Measurements from ENCODE around the gene DHRS1. TPM values are rescaled to one million over a fixed set of nuclear protein-coding genes. Genes with fewer than 3 reads are reported as not detected.

Gene DHRS1
- total RNA-seq, 1 donor from 2014 or later: 28.7 TPM

DNA sequence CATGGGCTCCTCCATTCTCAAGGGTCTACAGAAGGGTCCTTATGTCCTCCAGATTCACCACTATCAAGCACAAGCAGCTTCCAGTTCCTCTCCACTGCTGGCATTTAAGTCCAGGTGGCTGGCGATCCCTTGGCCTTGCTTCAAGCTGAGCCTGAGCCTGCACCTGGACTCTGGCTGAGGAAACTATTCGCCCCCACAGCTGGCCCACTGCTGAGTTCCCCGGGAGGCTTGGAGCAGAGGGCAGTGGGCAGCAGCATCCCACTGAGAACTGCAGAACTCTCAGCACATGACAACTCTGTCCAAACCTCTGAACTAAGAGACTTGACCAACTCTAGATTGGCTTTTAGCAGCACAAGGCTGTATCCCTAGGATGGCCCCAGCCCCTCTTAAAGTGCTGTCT is 16.8 kb downstream of the DHRS1 start:
- DNase-seq (ENCODE audit: low spot score): no peak

DNA sequence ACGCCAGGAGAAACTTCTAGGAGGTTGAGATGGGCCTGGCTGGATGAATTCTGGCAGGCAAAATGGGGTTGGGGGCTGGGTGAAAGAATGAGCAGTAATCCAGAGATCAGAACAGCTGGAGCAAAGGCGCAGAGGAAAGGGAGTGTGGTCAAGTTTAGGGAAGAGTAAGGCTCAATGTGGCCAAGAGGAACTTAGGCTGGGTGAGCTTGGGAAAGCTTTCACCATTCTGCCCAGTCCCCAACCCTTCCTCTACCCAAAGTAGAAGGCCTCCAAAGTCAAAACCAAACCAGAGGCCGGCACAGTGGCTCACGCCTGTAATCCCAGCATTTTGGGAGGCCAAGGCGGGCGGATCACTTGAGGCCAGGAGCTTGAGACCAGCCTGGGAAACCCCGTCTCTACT is 17.9 kb downstream of the DHRS1 start:
- DNase-seq (ENCODE audit: low spot score): no peak

GRCh38 chr14:24280797-24281460 is 18.7 kb downstream of the DHRS1 start:
- no peak for DNase-seq (ENCODE audit: low spot score)

GRCh38 chr14:24279301-24280186 is 20.0 kb downstream of the DHRS1 start:
- DNase-seq (ENCODE audit: low spot score): no peak

- DNase-seq (ENCODE audit: low spot score): no peak
Measured at GRCh38 chr14:24278424-24278823, 21.2 kb downstream of the DHRS1 start.

GRCh38 chr14:24277606-24278321 is 21.8 kb downstream of the DHRS1 start:
- DNase-seq (ENCODE audit: low spot score): no peak

GRCh38 chr14:24277071-24277470 is 22.5 kb downstream of the DHRS1 start:
- no peak for DNase-seq (ENCODE audit: low spot score)

GRCh38 chr14:24274101-24274543 is 25.5 kb downstream of the DHRS1 start:
- no peak for DNase-seq (ENCODE audit: low spot score)

- DNase-seq (ENCODE audit: low spot score): no peak
Measured at GRCh38 chr14:24273422-24273998, 26.1 kb downstream of the DHRS1 start.

- DNase-seq (ENCODE audit: low spot score): no peak
Measured at GRCh38 chr14:24272467-24272866, 27.1 kb downstream of the DHRS1 start.

- no peak for DNase-seq (ENCODE audit: low spot score)
Measured at GRCh38 chr14:24271834-24272263, 27.7 kb downstream of the DHRS1 start.

DNA sequence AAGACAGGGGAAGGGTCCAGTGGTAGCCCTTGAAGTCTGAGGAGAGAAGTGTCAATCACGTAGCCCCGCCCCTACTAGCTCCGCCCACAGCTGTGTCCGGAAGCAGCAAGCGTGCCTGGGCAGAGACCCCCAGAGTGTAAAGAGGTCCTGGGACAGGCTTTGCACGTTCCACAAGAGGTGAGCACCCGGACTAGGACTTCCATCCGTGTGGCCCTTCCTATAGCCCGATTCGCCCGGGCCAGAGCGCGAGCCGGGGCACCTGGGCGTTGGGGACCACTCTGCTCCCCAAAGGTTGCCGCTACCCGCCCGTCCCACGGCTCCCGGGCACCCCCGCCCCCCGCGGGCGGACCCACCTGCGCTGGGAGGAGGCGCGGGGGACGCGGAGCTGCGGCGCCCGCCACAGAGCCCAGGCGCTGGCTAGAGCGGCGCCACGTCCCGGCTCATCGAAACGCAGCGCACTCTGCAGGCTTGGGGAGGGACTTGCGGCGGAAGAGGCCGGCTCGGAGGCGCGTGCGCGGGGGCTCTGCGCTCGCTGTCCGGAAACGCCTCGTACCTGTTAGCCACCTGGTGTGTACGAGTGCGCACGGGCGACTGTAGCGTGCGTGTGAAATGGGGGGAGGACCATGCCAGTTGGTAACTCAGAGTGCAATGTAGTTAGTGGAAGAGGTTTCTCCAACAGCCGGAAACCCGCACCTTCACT is 28.3 kb downstream of the DHRS1 start, which contains the start of gene RABGGTA:
Gene RABGGTA (minus strand): TSS at position 464 of the 700 bp plus-strand sequence. CDS start 482 bp downstream, outside the sequence.
- peak; percentile 89 for DNase-seq (ENCODE audit: low spot score)

DNA sequence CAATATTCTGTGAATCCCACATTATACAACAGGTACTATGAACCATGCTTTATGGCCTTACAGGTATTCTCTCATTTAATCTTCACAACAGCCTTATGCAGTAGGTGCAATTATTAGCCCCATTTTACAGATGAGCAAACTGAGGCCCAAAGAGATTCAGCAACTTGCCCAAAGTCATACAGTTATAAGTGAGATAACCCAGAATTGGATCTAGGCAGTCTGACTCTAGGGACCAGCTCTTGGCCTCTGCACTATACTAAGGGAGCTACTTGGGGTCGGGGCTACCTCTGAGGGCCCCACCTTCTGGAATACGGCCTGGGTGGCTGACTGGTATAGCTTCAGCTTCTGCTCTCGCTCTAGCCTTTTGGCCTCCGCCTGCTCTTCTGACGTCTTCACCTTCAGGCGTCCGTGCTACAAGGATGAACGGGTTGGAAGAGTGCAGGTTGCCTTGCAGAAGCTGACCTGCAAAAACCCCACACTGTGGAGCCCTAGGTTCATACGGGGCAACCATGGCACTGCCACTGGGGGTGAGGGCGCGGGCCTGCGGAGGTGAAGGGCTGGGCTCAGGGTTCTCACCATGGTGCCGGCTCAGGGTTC is 28.9 kb downstream of the DHRS1 start:
- no peak for DNase-seq (ENCODE audit: low spot score)

- DNase-seq (ENCODE audit: low spot score): no peak
Measured at GRCh38 chr14:24269910-24270536, 29.6 kb downstream of the DHRS1 start.

DNA sequence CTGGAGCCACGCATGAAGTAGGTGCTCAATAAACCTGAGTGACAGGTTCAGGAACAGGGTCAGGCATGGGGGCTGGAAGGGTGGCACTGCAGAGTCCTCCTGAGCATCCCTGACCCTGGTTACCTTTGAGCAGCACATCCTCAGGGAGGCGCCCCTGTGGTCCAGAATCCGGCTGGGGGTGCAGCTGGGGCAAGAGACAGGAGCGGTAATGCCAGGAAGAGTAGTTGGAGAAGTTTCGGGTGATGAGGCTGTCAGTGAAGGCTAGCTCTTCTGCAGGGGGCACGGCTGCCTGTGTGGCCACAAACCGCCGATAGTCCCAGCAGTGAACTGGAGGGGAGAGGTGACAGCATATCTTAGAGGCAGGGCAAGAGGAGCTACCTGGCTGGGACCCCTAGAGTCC is 30.2 kb downstream of the DHRS1 start:
- no peak for DNase-seq (ENCODE audit: low spot score)

DNA sequence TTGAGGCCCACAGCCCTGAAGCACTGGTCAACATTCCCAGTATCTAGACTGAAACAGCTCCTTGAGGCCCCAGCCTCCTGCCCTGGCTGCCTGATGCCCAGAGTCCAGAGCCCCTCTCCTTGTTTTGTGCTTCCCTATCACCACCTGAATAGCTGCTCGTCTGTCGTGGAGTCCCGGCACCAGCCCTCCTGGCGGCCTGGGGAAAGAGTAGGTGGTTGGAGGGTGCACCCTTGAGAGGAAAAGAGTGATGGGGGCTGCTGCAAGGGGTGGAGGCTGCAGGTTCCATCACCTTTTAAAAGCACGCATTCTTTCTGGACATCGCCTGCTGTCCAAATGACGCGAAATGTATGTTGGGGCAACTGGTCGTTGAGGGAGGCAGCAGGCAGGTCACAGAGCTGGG is 31.4 kb downstream of the DHRS1 start:
- DNase-seq (ENCODE audit: low spot score): no peak

DNA sequence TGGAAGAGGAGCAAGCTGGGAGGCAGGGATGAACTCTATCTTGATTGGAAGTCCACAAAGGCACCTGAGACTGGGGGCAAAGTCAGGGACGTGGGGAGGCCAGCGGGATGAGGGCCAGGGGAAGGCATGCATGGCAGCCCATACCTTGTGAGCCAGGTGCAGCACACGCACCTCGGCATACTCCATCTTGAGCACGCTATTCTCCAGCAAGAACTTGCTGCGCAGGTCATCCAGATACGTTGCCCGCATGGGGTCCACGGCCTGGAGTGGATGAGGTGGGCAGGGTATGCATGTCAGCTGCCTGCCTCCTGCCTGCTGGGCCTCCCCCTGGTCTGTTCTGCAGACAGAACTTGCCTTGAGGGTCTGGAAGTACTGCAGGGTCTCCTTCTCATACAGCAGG is 32.1 kb downstream of the DHRS1 start:
- no peak for DNase-seq (ENCODE audit: low spot score)

GRCh38 chr14:24266344-24267244 is 33.0 kb downstream of the DHRS1 start:
- no peak for DNase-seq (ENCODE audit: low spot score)

- DNase-seq (ENCODE audit: low spot score): no peak
Measured at GRCh38 chr14:24264298-24264697, 35.3 kb downstream of the DHRS1 start.
